ENCODE results near the gene NRG2.

DNA sequence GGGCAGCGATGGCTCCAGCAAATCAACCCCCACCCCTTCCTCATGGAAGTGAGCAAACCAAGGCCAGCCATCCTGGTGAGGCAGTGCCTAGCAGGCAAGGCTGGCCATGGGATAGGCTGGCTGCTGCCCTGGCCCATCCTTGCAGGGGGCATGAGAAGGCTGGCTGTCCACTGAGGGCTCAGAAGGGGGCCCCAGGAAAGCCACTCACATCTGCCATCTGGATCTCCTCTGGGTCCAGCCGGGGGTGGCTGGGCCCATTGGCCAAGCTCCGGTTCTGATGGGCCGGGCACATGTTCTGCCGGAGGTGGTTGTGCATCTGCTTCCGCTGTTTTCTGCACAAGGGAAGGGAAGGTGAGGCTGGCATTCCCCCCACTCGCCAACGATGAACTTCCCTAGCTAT is 190.4 kb downstream of the NRG2 start:
- TF ChIP-seq POLR2A (IDR thresholded peaks at IDR 0.05) (no peak), EP300 (IDR thresholded peaks at IDR 0.05) (no peak)

Data from ovary (tissue), 1 donor.